NB4 (cell line): ENCODE results near the gene MRTFA.

Experiments
- DNase-seq: peaks from one replicate; pipeline ENCODE4 v3.0.0; 2010; ENCODE audit warnings: low read depth
- H3K4me3 ChIP-seq: one replicate; pipeline ENCODE4 v1.5.1; 2011; ENCODE audit warnings: mild to moderate bottlenecking, low read depth, low read length, moderate library complexity
- MYC ChIP-seq: IDR thresholded peaks from 2 replicates; pipeline ENCODE4 v1.6.1; 2011; ENCODE audit warnings: low read depth, low read length
- POLR2A ChIP-seq: IDR thresholded peaks from 2 replicates; pipeline ENCODE4 v1.6.1; 2011; ENCODE audit warnings: mild to moderate bottlenecking; ENCODE audit not compliant: insufficient read length; ENCODE audit errors: extremely low read depth
- TF ChIP-seq, protein P1 (sequence below): IDR thresholded peaks from 2 replicates; pipeline ENCODE4 v1.6.1; 2011; ENCODE audit warnings: low read depth, low read length
- TF ChIP-seq, protein P2 (sequence below): IDR thresholded peaks from one replicate; pipeline ENCODE4 v1.5.1; 2012; ENCODE audit warnings: low read depth, low read length

MRTFA gene

GRCh38 chr22:40524392-40525249, 111.9 kb downstream of the MRTFA start:
- TF ChIP-seq, protein P1, sequence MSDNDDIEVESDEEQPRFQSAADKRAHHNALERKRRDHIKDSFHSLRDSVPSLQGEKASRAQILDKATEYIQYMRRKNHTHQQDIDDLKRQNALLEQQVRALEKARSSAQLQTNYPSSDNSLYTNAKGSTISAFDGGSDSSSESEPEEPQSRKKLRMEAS = no peak
- TF ChIP-seq, protein P2, sequence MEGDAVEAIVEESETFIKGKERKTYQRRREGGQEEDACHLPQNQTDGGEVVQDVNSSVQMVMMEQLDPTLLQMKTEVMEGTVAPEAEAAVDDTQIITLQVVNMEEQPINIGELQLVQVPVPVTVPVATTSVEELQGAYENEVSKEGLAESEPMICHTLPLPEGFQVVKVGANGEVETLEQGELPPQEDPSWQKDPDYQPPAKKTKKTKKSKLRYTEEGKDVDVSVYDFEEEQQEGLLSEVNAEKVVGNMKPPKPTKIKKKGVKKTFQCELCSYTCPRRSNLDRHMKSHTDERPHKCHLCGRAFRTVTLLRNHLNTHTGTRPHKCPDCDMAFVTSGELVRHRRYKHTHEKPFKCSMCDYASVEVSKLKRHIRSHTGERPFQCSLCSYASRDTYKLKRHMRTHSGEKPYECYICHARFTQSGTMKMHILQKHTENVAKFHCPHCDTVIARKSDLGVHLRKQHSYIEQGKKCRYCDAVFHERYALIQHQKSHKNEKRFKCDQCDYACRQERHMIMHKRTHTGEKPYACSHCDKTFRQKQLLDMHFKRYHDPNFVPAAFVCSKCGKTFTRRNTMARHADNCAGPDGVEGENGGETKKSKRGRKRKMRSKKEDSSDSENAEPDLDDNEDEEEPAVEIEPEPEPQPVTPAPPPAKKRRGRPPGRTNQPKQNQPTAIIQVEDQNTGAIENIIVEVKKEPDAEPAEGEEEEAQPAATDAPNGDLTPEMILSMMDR = peak; percentile 20
- DNase-seq = peak; percentile 42
- no peak overlapping the region for H3K4me3 ChIP-seq

- TF ChIP-seq POLR2A = no peak
- TF ChIP-seq, protein P1 = no peak
- no peak for TF ChIP-seq MYC
- TF ChIP-seq, protein P2 = no peak
- DNase-seq = no peak
- no peak overlapping the region for H3K4me3 ChIP-seq
These were observed 114.4 kb downstream of the MRTFA start for GRCh38 chr22:40522141-40522540.

- TF ChIP-seq, protein P2 = no peak
- TF ChIP-seq, protein P1 = no peak
- no peak for TF ChIP-seq POLR2A
- TF ChIP-seq MYC = no peak
- no peak overlapping the region for H3K4me3 ChIP-seq
- no peak for DNase-seq
These were observed 115.5 kb downstream of the MRTFA start for GRCh38 chr22:40521046-40521445.

DNA sequence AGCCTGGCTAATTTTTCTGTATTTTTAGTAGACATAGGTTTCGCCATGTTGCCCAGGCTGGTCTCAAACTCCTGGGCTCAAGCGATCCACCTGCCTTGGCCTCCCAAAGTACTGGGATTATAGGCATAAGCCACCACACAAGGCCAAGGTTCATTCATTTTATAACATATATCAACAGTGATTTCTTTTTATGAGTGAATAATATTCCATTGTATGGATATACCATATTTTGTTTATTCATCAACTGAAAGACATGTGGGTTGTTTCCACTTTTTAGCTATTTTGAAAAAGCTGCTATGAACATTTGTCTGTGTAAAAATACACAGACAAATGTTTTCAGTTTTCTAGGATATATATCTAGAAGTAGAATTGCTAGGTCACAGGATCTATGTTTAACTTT, 116.0 kb downstream of the MRTFA start:
- no peak for TF ChIP-seq MYC
- TF ChIP-seq, protein P1 = no peak
- no peak for TF ChIP-seq POLR2A
- TF ChIP-seq, protein P2 = no peak
- no peak overlapping the region for H3K4me3 ChIP-seq
- no peak for DNase-seq

GRCh38 chr22:40519948-40520331, 116.6 kb downstream of the MRTFA start:
- TF ChIP-seq, protein P2 = no peak
- TF ChIP-seq MYC = no peak
- no peak overlapping the region for H3K4me3 ChIP-seq
- DNase-seq = no peak
